IMR-90 (cell line): ENCODE measurements around the gene GLDC.

Experiments
- MXI1 ChIP-seq: IDR thresholded peaks from 2 replicates; pipeline ENCODE4 v1.6.1; 2012; ENCODE audit warnings: low read depth, mild to moderate bottlenecking, low read length, moderate library complexity, borderline replicate concordance
- RCOR1 ChIP-seq: IDR thresholded peaks from 2 replicates; pipeline ENCODE4 v1.6.1; 2012; ENCODE audit warnings: mild to moderate bottlenecking, low read length, improper control_type of control experiment; ENCODE audit not compliant: insufficient replicate concordance

DNA sequence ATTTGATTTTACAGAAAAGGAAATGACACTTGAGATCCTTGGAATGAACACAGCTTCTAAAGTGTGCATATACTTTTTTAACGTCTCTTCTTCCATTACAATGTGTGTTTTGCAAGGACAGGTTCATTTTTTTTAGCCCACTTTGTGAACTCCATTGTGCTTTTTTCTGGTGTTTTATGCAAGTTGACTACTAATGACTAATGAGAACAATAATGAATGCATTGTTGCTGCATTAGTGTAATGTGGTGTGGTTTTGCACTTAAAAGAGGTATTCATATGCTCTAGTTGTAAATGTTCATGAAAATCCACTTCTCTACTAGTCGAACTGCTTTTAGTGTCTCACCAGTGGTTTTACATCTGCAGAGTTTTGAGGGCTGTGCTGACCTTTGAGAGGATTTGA, 139.0 kb downstream of the GLDC start:
- TF ChIP-seq RCOR1 = no peak
- no peak for TF ChIP-seq MXI1
